A673 (cell line): ENCODE measurements around the gene CCNDBP1. TPM values are rescaled to one million over a fixed set of nuclear protein-coding genes. Genes with fewer than 3 reads are reported as not detected.
"Not testable (repeated sequence)": the region's sequence is repeated elsewhere in the genome, so short reads cannot be mapped to it uniquely, and the experiment has no call there.

Source experiments
- BruUV-seq: library from RNA; stranded (reverse); fragments of 400-500 nt; replicated peaks from 2 replicates; lab custom pipeline; 2021; lab: Mats Ljungman, UMichigan
- CTCF ChIA-PET: fragments of 300-600 bp; sonication (Branson Sonifier 250); formaldehyde crosslinking; loops from one replicate; lab custom pipeline; 2022; ENCODE audit warnings: antibody characterized with exemption; lab: Charles Lee
- POLR2A ChIA-PET: fragments of 300-600 bp; sonication (Branson Sonifier 250); formaldehyde crosslinking; loops from one replicate; lab custom pipeline; 2022; ENCODE audit warnings: antibody characterized with exemption; ENCODE audit not compliant: low non-redundant PET; lab: Charles Lee
- DNase-seq: peaks from one replicate; pipeline ENCODE4 v3.0.0-alpha.2; 2015; ENCODE audit warnings: low spot score
- H3K27ac ChIP-seq: fragments of 200-600 bp; sonication (generic); 2 replicates; pipeline ENCODE4 v1.5.1; 2016; ENCODE audit warnings: mixed run types, low read depth, mild to moderate bottlenecking, mixed read lengths, antibody characterized with exemption, low read length; ENCODE audit not compliant: poor library complexity, severe bottlenecking
- H3K27me3 ChIP-seq: fragments of 200-600 bp; sonication (generic); replicated peaks from 2 replicates; pipeline ENCODE4 v1.6.1; 2017; ENCODE audit warnings: mixed run types, low read depth, mild to moderate bottlenecking, mixed read lengths, antibody characterized with exemption, low read length; ENCODE audit not compliant: insufficient read depth, poor library complexity
- H3K36me3 ChIP-seq: fragments of 200-600 bp; sonication (generic); 2 replicates; pipeline ENCODE4 v1.6.1; 2016; ENCODE audit warnings: mixed run types, mild to moderate bottlenecking, mixed read lengths, antibody characterized with exemption, low read length; ENCODE audit not compliant: insufficient read depth, poor library complexity, severe bottlenecking
- H3K4me1 ChIP-seq: fragments of 200-600 bp; sonication (generic); 2 replicates; pipeline ENCODE4 v1.6.1; 2017; ENCODE audit warnings: mixed run types, mild to moderate bottlenecking, mixed read lengths, antibody characterized with exemption, low read length; ENCODE audit not compliant: insufficient read depth, poor library complexity, severe bottlenecking
- H3K4me3 ChIP-seq: fragments of 200-600 bp; sonication (generic); 2 replicates; pipeline ENCODE4 v1.5.1; 2016; ENCODE audit warnings: low read depth, mixed run types, mild to moderate bottlenecking, mixed read lengths, low read length; ENCODE audit not compliant: poor library complexity, severe bottlenecking
- H3K9me3 ChIP-seq: fragments of 200-600 bp; sonication (generic); 2 replicates; pipeline ENCODE4 v1.6.1; 2016; ENCODE audit warnings: mixed run types, low read depth, mild to moderate bottlenecking, mixed read lengths, antibody characterized with exemption, low read length; ENCODE audit not compliant: poor library complexity, severe bottlenecking
- EZH2 ChIP-seq: fragments of 200-600 bp; sonication (generic); IDR thresholded peaks from 2 replicates; pipeline ENCODE4 v1.6.1; 2017; ENCODE audit warnings: borderline replicate concordance, low read depth, mild to moderate bottlenecking, mixed read lengths, antibody characterized with exemption, low read length; ENCODE audit not compliant: poor library complexity, severe bottlenecking
- intact Hi-C: fragments of 100-400 bp; cut with micrococcal nuclease; formaldehyde crosslinking; loops from one replicate; pipeline ENCODE4 v1.10.0; 2022; ENCODE audit not compliant: unreplicated experiment
- total RNA-seq: library from RNA; stranded (reverse); gene quantifications from 2 replicates; pipeline ENCODE4 v1.2.3, GENCODE V29; 2021
- TF ChIP-seq, protein P1 (sequence below): fragments of 300-800, 200-600 bp; sonication (generic); conservative IDR thresholded peaks from 2 replicates; pipeline ENCODE4 v1.5.1; 2017; ENCODE audit warnings: low read depth, mild to moderate bottlenecking, antibody characterized with exemption, low read length, moderate library complexity, mixed read lengths

CCNDBP1 gene
- total RNA-seq, 1 experiment from 2014 or later, result 16.7 TPM

GRCh38 chr15:43165801-43166325 is 19.3 kb upstream of the CCNDBP1 start:
- TF ChIP-seq, protein P1, sequence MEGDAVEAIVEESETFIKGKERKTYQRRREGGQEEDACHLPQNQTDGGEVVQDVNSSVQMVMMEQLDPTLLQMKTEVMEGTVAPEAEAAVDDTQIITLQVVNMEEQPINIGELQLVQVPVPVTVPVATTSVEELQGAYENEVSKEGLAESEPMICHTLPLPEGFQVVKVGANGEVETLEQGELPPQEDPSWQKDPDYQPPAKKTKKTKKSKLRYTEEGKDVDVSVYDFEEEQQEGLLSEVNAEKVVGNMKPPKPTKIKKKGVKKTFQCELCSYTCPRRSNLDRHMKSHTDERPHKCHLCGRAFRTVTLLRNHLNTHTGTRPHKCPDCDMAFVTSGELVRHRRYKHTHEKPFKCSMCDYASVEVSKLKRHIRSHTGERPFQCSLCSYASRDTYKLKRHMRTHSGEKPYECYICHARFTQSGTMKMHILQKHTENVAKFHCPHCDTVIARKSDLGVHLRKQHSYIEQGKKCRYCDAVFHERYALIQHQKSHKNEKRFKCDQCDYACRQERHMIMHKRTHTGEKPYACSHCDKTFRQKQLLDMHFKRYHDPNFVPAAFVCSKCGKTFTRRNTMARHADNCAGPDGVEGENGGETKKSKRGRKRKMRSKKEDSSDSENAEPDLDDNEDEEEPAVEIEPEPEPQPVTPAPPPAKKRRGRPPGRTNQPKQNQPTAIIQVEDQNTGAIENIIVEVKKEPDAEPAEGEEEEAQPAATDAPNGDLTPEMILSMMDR, result no peak
- no peak for TF ChIP-seq EZH2
- ChIA-PET POLR2A (no interaction called here), CTCF (no interaction called here)
- no peak for DNase-seq
- Histone ChIP-seq H3K36me3 (no peaks in the 10 kb centered on the region), H3K9me3 (no peaks in the 10 kb centered on the region), H3K27me3 (no peaks in the 10 kb centered on the region), H3K4me3 (no peak overlapping the region), H3K27ac (no peak overlapping the region), H3K4me1 (no peaks in the 10 kb centered on the region)
- no TSS peak for BruUV-seq
- intact Hi-C loops, result no loop called here

- BruUV-seq, H3K27ac ChIP-seq, intact Hi-C loops, H3K4me3 ChIP-seq, H3K27me3 ChIP-seq, DNase-seq, H3K4me1 ChIP-seq, H3K9me3 ChIP-seq, H3K36me3 ChIP-seq, POLR2A ChIA-PET, CTCF ChIA-PET: not testable (repeated sequence)
These were observed 17.9 kb upstream of the CCNDBP1 start for GRCh38 chr15:43167261-43167660.

DNA sequence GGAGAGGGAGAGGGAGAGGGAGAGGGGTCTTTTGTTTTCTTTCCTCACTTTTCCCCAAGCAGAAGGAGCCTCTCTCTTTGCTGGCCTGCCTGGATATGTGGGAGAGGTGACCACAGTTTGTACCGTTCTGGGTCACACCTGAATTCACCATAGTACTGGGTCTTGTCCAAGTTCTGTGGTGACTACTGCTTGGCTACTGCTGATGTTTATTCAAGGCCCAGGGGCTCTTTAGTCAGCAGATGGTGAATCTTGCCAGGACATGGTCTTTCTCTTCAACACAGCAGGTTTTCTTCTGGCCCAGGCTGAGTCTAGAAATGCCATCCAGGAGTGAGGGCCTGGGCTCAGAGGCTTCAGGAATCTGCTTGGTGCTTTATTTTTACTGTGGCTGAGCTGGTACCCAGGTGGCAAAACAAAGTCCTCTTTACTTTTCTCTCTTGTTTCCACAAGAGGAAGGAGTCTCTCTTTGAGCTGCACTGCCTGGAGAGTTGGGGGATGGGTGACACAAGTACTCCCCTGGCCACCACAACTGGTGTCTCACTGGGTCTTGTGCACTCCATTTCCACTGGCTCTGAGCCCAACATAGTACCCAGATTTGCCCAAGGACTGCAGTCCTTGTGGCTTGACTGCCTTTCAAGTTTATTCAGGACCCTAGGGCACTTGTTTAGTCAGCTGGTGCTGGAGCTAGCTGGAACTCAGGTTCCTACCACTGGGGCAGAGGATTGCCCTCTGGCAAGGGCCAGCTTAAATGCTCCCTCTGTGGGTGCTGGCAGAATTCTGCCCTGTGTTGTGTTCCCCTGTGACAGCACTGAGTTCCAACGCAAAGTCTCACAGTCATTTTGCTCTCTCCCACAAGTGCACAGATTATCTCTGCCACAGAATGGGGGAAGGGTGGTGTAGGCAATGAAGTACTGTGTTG is 16.8 kb upstream of the CCNDBP1 start:
- no TSS peak for BruUV-seq
- intact Hi-C loops, result no loop called here
- Histone ChIP-seq H3K9me3 (no peaks in the 10 kb centered on the region), H3K4me3 (no peak overlapping the region), H3K27ac (no peak overlapping the region), H3K36me3 (no peaks in the 10 kb centered on the region), H3K4me1 (no peaks in the 10 kb centered on the region), H3K27me3 (no peaks in the 10 kb centered on the region)
- CTCF ChIA-PET, result no interaction called here
- no peak for DNase-seq
- TF ChIP-seq, protein P1, result no peak
- TF ChIP-seq EZH2, result no peak
- POLR2A ChIA-PET, result no interaction called here
